K562 treated with DMSO at 1 percent for 48 hours (cell line): ENCODE measurements around the gene HEATR9. TPM values are rescaled to one million over a fixed set of nuclear protein-coding genes. Genes with fewer than 3 reads are reported as not detected.

Experiments used
- total RNA-seq: library from RNA; unstranded; fragments of 300-600 nt; gene quantifications from 2 replicates; pipeline ENCODE4 v1.2.3, GENCODE V29; 2022; ENCODE audit warnings: low replicate concordance; ENCODE audit errors: extremely low read depth

Gene HEATR9, protein sequence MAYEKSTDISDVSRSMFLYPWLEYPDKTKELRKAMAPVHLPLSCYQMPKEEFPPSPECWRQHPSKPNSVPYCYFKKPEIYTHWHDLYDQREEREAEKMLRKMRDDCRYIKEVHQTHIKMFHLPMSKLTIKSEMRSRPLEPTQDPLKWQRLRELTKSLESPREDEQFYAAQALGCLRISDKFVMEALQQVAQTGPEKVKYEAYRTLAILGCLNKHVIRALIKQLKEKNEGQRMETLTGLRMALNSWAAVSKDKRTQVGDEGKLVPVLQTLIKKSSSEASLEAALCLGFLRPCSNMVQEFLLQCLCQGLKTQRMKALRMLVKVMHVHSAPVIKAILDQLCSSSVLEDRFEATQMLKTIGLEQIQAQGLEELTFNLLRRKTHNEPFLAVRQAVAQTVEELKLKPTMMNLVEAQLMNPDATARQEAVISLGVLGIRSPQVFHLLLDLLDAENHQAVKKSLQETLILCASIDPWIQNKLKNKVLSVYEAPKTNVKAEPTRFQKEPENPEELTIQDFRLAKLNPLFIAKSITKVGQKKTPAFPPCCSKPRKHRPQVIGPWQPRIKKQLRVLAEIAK
- not detected in 2 replicates for total RNA-seq

DNA sequence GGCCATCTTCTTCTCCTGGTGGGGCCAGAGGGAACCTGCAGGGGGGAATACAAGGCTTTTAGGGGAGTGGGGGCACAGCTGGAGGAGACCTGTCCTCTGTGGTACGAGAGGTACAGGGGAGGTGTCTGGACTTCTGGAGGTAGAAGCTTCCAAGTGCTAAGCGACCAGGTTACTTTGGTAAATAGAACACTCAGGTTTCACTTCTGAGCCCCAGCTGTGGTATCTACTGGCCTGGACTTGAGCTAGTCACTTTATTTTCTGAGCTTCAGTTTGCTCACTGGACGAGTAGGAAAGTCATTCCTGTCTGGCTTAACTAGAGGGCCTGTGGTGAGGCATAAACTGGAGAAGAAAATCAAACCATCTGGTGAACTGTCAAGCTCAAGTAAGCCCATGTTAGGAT, at the start of gene HEATR9:
Gene HEATR9, minus strand, starts transcription at position 155 of the 400 bp plus-strand sequence. Its CDS starts 149 bp downstream, at position 6.

DNA sequence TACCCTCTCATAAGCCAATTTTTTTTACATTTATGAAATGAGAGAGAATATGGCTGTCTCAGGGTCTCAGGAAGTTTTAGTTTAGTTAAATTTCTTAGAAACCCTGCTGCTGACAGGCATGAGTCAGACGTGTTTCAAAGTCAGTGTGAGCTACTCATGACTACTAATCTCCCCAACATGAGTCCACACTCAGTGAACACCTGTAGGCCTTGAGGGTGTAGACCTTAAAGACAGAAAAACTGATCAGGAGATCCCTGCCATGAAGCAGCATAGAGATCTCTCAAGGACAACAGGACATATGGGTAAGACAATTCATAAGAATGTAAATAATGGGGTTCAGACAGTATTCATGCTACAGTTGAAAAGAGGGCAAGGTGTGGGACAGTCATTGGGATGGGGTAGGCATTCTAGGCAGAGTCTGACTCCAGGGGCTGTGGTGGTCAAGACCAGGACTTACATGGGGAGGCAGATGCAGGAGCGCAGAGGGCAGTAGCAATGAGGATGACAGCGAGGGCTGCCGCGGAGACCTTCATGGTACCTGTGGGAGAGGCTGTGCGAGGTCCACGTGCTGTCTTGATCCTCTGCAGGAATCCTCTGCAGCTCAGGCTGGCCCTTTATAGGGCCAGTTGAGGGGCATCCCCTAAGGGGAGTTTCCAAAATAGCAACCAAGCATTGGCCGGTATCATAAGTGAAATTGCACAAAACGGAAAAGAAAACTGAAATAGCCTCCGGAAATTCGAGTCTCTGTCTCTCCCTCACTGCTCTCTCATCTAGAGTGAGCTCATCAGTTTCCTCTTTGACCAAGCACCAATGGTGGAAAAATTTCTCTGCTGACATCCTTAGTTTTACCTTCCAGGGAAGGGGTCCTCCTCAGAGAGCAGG, 11.3 kb upstream of the HEATR9 start, which contains the start of gene CCL5:
Gene CCL5, minus strand, starts transcription at position 588 of the 882 bp plus-strand sequence.

DNA sequence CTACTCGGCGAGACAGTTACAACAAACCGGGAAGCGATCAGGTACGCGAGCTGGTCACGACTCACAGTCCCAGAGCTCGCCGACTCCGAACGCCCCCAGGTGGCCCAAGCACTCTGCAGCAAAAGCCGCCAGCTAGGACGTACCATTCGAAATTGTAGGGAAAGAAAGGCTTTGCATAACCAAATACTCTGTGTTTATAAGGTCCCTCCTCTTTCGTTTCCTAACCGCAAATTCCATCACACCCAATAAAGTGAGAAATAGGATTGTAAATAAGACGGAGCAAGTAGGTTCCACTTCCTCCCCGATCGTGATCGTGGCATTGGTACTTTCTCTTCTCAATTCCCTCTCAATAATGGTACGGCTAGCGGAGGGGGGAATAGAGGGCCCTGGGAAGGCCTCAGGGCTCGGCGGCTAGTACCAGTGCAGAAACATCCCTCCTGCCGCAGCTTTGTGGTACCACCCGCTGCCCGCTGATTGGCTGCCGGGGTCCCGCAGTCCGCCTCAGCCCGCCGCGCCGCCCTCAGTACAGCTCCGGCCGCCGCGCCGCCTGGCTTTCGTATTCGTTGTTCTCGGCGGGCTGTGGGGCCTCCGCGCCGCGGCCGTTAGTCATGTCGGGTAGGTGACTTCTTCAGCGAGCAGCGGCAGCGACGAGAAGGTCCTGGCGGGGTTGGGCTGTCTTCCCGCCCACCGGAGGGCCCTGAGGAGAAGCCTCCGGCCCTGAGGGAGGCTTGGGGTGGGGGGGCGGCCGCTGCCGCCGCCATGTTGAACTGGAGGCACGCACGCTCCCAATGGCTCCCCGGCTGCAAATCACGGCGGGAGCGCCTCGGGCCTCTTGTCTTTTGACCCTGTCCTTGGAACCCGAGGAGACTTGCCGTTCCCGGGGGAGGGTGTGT, 59.5 kb downstream of the HEATR9 start, which contains the start of gene TAF15:
Gene TAF15, plus strand, starts transcription at position 523 of the 893 bp plus-strand sequence. Its CDS starts 86 bp downstream, at position 609.

Other genes starting within 250 kb of the HEATR9 start
- not detected in 2 replicates for gene RASL10B, start 137.3 kb downstream of the HEATR9 start, total RNA-seq
- not detected in 2 replicates for gene GAS2L2, start 115.7 kb downstream of the HEATR9 start, total RNA-seq
- not detected in 2 replicates for gene C17orf50, start 108.0 kb downstream of the HEATR9 start, total RNA-seq
- not detected in 2 replicates for gene MMP28, start 73.2 kb downstream of the HEATR9 start, total RNA-seq
- gene TAF15, start 59.4 kb downstream of the HEATR9 start, total RNA-seq = not detected in 2 replicates
- gene CCL5, start 11.5 kb upstream of the HEATR9 start, total RNA-seq = not detected in 2 replicates
- gene RDM1, start 61.9 kb upstream of the HEATR9 start, total RNA-seq = not detected in 2 replicates
- gene LYZL6, start 74.8 kb upstream of the HEATR9 start, total RNA-seq = not detected in 2 replicates
- not detected in 2 replicates for gene CCL16, start 112.6 kb upstream of the HEATR9 start, total RNA-seq
- not detected in 2 replicates for gene CCL14, start 117.8 kb upstream of the HEATR9 start, total RNA-seq
- gene CCL15, start 132.7 kb upstream of the HEATR9 start, total RNA-seq = not detected in 2 replicates
- not detected in 2 replicates for gene CCL23, start 149.1 kb upstream of the HEATR9 start, total RNA-seq
- not detected in 2 replicates for gene CCL18, start 195.4 kb upstream of the HEATR9 start, total RNA-seq
- not detected in 2 replicates for gene CCL3, start 221.3 kb upstream of the HEATR9 start, total RNA-seq
- not detected in 2 replicates for gene CCL4, start 234.9 kb upstream of the HEATR9 start, total RNA-seq